ENCODE data around the gene COQ5.
"Not testable (repeated sequence)": the region's sequence is repeated elsewhere in the genome, so short reads cannot be mapped to it uniquely, and the experiment has no call there.

Gene COQ5

DNA sequence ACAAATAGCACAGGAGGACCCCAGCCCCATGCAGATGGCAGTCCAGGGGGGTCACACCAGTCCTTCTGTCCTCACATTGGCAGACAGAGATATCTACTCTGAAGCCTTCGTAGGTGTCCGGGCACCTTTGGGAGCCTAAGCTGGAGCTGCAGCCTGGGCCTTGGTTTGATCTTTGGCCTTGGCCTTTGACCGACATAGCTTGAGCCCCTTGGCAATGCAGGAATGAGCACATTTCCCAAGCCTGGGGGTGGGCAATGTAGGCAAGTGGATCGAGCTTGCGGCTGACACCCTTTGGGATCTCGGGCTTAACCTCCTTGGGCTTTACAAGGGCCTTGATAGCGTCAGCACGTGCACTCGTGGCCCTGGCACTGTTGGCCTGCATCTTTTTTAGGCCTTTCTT lies 6.4 kb downstream of the COQ5 start:
- DNase-seq, result no peak

DNA sequence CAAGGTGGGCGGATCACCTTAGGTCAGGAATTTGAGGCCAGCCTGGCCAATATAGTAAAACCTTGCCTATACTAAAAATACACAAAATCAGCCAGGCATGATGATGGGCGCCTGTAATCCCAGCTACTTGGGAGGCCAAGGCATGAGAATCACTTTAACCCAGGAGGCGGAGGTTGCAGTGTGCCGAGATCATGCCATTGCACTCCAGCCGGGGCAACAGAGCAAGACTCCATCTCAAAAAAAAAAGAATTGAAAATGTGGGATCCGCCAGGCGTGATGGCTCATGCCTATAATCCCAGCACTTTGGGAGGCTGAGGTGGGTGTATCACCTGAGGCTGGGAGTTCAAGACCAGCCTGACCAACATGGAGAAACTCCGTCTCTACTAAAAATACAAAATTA lies 9.6 kb downstream of the COQ5 start:
- not testable (repeated sequence) for DNase-seq

DNA sequence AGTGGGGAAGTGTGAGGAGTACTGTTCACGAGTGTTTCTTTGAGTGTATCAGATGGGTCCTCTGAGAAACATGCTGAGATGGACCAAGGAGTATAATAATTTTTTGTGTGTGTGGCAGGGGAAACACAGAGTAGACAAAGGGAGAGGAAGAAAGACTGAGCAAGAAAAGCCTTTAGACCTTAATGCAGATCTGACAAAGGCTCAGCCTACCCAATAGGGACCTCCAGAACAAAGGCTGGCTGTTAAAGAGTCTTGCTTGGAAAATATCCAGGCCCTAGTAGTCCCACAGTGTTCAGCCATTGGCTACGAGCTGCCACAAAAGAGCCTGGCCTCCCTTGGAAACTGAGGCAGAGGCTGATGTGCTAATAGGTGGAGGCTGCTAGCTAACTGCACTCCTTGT lies 13.5 kb downstream of the COQ5 start:
- no peak for DNase-seq

DNA sequence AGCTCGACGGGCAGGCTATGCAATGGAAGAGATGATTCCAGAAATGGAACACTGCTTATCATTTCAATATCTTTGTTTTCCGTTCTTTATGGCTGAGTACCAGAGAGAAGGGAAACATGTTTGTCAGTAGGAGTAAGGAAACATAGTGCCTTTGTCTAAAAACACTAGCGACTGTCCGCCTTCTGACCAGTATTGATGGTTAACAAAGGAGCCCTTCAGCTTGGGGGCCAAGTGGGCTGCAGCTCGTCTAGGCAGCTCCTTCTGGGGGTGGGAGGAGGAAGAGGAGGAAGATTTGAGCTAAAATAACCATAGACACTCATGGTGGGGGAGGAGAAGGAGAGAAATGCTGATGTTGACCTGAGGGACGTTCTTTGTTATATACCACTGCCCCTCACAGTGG lies 15.0 kb downstream of the COQ5 start:
- no peak for DNase-seq

DNA sequence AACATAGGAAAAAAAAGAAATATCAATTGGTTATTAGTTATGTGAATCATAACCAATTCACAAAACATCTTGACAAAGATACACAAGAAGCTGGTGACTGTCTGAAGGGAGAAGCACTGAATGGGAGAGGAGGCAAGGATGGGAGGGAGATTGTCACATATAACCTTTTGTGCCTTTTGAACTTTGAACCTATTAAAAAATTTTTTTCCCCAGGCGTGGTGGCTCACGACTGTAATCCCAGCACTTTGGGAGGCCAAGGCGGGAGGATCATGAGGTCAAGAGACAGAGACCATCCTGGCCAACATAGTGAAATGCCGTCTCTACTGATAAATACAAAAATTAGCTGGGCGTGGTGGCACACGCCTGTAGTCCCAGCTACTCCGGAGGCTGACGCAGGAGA lies 20.4 kb downstream of the COQ5 start:
- DNase-seq, result no peak

DNA sequence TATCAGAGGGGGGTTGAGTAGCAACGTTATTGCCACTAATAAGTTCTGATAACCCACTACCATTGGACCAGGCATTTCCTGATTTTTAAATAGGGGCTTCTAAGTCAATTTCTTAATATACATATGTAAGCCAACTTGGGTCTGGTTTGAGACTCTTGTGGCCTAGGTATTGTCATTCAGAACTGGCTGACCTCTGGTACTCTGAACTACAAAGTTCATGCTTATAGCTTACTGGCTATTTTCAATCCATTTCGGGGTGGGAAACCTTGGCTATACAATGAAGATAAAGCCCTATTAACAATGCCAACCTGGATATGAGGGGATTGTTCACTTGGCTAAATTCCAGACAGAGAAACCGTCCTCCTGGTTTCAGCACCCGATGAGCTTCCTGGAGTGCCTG lies 24.4 kb downstream of the COQ5 start:
- DNase-seq, result no peak

DNA sequence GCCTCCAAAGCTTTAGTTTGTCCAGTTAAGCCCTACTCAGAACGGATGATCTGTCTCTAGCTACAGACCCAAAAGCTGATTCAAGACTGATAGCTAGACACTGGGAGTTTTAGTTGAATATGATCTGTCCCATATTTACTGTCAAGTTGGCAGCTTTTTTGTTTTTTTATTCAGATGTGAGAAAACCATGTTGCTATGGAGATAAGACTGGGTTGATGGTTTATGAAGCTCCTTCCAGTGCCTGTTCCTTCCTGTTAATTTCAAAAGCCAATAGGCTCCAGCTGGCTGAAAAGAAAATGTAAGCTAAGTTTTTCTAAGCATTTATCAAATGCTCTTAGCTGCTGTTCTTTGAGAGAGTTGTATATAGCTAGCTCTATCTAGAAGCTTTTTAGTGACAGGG lies 28.4 kb downstream of the COQ5 start:
- peak in 1 of 5 experiments; percentile 19 for DNase-seq

DNA sequence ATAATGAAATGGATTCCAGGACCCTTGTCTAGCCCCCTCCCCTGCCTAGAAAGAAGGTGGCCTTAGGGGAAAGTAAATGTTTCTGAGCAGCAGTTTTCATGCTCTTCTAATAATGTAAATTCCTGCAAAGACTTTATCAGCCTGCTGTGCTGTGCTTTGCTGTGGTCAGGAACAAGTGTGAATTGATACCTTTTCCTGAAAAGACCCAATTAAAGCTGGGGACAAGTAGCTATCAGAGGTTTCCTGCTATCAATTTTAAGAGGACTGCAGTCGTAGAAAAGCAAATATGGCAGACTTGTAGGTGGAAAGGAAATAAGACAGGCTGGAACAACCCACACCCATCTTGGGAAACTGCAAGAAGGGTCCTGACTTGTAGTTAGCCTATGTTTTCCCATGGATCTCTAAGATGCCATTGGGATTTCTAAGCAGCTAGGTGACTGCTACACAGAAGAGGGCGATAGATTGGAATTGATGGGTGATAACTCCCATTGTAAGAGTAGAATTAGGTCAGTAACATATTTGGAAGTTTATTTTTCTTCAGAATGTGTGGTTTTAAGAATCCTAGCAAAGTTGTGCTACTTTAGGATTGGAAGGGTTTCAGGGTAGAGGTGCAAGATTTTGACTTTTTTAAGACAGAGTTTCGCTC lies 30.0 kb downstream of the COQ5 start:
- DNase-seq, result no peak

DNA sequence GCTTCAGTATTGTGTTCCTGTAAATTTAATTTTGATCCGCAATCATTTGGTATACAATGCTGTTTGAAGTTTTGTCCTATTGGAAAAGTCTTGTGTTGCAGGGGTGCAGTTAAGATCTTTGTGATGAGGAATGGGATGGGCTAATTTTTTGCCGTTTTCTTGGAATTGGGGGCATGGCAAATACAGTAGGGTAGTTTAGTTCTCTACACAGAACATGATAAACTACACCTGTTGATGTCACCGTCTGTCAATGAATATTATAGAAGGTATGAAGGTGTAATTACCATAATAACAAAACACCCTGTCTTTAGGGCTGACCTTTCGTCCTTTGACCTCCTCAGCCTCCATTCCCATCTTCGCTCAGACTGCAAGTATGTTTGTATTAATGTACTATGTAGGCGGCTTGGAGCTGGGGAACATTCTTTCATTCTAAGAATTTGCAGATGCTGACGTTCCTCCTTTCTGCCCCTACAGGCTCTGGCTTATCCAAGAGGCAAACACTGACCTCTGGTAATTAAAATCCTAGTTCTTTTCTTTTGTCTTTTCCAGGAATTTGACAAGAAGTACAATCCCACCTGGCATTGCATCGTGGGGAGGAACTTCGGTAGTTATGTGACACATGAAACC lies 31.3 kb downstream of the COQ5 start:
- DNase-seq, result no peak

DNA sequence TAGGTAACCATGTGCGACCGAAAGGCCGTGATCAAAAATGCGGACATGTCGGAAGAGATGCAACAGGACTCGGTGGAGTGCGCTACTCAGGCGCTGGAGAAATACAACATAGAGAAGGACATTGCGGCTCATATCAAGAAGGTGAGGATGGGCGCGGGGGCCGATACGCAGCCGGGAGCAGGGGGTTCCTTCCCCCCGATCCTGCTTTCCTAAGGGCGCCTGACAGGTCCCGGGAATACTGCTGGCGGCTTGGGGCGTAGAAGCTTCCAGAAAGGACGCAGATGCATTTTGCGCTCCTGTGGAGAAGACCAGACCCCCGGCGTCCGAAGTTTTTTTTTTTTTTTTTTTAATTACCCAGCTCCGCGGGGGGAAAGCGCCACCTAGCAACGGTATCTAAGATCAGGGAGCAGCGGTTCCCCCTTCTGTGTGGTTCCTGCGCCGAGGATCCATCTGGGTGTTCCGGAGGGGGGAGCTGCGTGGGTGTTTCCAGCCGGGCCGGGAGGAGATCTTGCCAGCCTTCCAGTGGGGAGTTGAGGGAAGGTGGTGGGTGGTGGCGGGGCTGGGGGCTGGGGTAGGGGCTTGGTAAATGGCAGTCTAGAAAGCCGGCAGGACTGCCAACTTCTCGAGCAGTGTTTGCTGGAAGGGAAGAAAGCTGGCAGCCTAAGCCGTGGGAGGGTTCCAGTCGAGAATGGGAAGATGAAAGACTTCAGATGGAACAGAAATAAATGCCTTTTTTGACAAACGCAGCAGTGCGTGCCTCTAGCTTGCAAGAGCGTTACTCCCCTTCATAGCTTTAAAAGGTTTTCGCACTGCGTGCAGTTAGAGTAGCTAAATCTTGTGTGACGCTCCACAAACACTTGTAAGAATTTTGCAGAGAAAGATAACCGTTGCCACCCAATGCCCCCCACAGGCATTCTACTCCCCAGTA lies 32.3 kb downstream of the COQ5 start:
- peak; percentile 9 to 55 (median 44) for DNase-seq

DNA sequence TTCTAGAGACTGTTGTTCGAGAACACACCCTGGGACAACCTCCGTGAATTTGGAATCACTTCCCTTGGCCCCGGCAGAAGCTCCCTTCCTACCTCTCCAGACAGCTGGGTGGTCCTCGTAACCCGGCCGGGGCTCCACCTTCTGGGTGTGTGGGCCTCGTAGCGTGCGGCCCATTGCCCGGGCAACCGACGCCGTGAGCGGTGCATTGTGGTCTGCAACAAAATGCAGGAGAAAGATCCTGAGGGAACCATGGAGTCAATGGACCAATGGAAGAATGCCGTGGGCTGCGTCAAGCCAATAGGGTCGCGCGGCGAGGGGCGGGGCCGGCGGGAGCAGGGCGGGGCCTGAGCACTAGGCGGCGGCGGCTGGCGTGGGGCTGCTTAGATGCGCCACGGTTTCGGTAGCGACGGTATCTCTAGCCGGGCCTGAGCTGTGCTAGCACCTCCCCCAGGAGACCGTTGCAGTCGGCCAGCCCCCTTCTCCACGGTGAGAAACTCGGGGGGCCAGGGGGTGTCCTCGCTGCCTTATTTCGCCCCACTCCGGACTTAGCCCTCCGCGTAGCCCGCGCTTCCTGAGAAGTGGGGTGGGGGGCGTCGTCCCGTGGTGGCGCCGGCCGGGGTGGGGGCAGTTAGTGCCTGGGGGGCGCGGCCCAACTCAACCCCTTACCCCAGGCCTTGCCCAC lies 33.1 kb downstream of the COQ5 start, which contains the start of gene DYNLL1:
TSS of gene DYNLL1 (plus strand) at position 383 of the 682 bp plus-strand sequence. CDS start 309 bp downstream, outside the sequence.
- DNase-seq, result peak; percentile 95 to 98 (median 97)

DNA sequence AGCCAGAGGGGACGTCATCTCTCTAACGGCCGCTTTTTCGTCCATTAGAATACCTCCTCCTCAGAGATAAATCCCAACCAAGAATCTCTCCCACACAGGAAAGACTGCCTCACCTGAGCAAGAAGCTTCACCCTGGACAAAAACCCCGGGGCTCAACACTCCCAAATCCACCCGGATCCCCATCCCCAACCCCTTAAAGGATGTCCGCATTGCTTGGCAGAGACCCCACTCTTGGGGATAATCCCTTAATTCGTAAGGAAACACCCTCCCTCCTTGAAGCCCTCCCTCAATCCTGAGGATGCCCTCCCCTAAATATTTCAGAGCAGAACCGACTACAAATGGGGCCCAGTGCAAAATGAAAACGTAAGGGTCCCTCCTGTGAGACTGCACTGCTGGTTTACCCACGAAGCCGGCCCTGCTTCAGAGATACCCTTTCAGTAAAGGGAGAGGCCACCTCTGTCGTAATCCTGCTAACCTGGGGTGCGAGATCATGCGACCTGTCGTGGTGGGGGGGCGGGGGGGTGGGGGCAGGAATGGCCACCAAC lies 33.7 kb downstream of the COQ5 start:
- DNase-seq, result peak in 1 of 5 experiments; percentile 0

DNA sequence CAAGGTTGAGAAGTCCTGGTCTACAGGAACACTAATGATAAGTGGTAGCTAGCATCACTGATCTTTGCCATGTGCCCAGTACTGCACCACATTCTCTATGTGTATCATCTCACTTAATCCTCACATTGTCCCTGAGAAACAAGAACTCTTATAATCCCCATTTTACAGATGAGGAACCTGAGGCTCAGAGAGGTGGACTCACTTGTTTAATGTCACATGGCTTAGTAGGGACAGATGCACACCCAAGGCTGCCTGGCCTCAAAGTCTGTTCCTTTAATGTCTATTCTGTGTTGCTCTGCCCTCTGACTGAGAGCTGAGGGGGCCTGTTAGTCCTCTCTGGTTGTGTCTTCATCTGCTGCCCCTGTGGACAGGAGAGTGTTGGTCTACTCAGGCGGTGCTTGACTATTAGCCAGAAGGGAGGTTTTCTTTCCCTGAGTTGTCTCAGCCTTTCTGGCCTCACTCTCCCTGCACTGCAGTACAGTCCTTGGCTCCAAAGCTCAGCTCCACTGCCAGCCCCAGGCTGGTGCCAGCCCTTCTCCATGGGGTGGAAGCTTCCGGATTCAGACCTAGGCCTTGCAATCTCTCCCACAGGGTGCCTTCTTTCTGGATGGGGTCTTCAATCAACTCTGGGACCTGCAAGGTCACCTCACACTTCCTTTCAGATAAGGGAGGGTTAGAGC lies 38.0 kb downstream of the COQ5 start:
- DNase-seq, result no peak

DNA sequence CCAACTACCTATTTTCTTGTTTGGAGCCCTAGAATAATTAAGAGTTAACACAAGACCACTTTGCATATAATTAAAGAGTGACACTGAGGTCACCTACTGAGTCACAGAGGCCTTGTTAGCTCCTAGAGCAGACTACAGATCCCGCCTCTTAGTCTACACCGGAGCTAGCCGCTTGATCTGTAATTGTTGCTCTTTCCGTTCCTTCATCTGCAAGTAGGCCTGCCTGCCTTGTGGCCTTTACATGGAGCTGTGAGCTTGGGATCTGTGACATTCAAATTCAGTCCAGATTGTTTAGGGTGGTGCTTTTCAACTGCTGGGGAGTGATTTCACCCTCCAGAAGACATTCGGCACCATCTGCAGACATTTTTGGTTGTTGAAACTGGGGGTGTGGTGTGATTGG lies 38.6 kb downstream of the COQ5 start:
- DNase-seq, result no peak

DNA sequence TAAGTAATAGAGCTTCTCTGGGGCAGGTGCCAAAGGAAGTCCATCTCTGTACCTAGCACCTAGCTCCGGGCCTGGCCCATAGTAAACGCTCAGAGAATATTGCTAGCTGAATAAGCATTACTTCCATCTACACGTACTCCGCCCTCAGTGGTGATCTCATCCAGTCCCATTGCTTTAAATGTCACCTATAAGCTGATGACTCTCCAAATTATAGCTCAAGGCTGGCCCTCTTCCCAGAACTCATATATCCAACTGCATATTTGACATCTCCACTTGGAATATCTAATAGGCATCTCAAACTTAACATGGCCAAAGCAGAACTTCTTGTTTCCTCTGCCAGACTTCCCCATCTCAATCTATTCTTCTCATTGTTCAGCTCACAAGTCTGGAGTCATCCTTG lies 39.9 kb downstream of the COQ5 start:
- no peak for DNase-seq

DNA sequence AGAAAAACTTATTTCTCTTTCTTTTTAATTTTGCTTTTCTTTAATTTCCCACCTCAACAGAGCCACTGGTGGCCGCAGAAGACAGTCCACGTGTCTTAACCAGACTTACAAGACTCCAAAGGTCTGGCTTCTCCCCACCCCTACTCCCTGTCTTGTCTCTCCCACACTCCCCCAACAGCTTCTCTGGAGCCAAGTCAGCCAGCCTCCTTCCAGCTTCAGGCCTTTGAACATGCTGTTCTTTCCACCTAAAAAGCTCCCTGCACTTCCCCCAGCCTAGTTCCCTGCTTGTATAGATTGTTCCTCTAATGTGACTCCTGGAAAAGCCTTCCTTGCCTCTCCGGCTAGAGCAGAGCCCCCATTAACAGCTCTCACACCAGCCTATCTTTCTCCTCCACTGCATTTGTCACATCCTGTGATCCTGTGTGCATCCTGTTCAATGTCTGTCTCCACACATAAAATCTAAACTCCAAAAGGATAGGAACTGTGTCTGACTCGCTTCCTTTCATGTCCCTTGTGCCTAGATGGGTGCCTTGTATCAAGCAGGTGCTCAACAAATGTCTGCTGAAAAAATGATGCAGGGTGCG lies 40.8 kb downstream of the COQ5 start:
- no peak for DNase-seq

DNA sequence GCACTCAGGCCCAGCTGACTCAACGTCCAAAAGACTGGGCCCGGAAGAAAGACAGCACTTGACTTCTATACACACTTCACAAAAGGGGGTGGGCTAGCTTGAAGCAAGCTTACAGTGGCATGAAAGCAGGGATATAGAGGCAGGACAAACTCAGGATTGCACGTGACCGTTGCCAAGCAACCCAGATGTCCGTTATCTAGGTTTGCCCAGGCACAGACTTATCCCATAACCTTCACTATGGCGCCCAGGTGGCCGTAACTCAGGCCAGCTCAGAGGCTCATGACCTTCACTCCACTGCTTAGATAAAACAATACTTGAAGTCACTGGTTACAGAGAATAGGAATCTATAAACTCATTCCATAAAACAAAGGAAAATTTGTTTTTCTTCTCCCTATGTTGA lies 41.4 kb downstream of the COQ5 start:
- DNase-seq, result not testable (repeated sequence)

DNA sequence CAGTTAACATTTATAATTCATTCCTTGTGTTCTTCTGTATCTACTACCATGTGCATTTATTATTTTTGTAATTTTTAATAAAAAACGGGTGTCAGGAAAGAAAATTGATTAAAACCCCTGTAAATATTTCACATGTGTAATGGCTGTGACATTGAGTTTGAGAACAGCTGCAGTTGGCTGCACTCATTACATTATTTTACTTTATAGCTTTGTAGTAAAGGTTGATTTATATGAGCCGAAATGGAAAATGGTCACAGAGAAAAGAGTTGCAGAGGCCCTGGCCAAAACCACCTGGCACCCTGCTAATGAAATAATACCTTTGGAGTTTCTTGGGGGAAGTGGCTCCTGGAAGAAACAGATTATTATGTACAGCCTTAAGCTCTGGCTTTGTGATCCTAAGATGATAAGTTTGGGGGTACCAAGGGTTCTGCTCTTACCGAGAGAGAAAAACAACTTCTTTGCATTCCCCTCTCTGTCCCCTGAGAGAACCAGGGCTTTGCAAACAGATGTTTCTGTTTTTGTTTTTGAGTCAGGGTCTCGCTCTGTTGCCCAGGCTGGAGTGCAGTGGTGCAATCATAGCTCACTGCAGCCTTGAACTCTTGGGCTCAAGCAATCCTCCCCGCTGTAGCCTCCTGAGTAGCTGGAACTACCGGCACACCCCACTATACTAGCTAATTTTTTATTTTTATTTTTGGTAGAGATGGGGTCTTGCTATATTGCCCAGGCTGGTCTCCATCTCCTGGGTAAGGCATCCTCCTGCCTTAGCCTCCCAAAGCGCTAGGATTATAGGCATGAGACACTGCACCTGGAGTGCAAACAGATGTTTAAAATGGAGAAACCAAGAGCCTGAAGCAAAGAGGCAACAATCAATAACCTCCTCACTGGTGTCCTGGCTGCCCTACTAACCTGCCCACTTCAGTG lies 42.7 kb downstream of the COQ5 start:
- no peak for DNase-seq

DNA sequence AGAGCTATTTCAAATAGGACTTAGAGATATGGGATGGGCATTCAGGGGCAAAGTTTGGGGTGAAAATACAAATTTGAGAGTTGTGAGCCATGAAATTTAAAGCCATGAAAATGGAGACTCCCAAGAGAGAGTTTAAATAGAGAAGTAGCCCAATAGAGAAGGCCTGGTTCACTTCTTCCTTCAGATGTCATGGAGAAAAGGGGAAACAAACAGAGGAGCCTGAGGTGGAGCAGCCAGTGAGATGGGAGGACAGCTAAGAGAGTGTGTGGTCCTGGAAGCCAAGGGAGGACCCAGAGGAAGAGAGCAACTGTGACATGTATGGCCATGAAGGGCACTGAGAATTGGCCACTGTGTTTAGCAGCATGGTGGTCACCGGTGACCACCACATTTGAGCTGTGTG lies 45.3 kb downstream of the COQ5 start:
- no peak for DNase-seq

DNA sequence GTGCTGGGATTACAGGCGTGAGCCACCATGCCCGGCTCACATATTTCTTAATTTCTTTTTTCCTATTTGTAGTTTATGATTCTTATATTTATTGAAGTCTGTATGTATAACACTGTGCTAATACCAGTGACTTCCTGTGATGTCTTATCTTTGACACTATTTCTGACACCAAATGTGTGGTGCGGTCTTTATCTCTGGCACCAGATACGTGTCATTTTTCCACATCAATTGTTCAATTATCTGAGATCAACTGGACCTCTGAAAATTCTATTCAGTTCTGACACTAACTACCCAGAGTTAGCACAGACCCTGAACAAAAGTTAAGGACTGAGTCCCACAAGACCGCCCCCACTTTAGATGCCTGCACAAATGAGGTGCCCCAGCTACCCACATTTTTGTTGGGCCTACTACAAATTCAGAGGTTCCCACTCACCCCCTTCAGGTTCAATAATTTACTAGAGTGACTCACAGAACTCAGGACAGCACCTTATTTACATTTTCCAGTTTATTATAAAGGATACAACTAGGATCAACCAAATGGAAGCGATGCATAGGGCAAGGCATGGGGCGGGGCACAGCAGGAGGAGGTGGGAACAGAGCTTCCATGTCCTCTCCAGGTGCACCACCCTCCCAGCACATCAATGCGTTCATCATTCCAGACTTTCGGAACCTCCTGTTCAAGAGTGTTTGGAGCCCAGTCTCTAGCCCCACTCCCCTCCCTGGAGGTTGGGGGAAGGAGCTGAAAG lies 47.8 kb downstream of the COQ5 start:
- peak in 2 of 5 experiments; percentile 58 to 76 for DNase-seq

All from T-helper 2 cell (primary cell).